ENCODE data around the gene CAPNS2.

CAPNS2 gene

GRCh38 chr16:55576384-55576783 lies 9.9 kb downstream of the CAPNS2 start:
- TF ChIP-seq GATA3 (IDR thresholded peaks at IDR 0.05; ENCODE audit: low read depth, low read length), result no peak
- TF ChIP-seq GATA2 (IDR thresholded peaks at IDR 0.05; ENCODE audit: low read depth, low read length), result no peak

- TF ChIP-seq GATA2 (IDR thresholded peaks at IDR 0.05; ENCODE audit: low read depth, low read length) (no peak), GATA3 (IDR thresholded peaks at IDR 0.05; ENCODE audit: low read depth, low read length) (no peak)
Observed at GRCh38 chr16:55577887-55578286, 11.4 kb downstream of the CAPNS2 start.

DNA sequence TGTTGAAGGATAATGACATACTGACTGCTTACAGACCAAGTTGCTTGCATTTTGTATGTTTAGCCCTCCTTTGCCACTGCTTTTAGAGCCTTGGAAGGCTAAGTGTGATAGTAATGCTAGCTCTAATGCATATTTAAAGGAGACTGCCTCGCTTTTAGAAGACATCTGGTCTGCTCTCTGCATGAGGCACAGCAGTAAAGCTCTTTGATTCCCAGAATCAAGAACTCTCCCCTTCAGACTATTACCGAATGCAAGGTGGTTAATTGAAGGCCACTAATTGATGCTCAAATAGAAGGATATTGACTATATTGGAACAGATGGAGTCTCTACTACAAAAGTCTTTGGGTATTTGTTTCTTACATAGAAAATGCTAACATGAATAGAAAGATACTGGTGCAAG lies 19.1 kb downstream of the CAPNS2 start:
- no peak for TF ChIP-seq GATA3 (IDR thresholded peaks at IDR 0.05; ENCODE audit: low read depth, low read length)
- no peak for TF ChIP-seq GATA2 (IDR thresholded peaks at IDR 0.05; ENCODE audit: low read depth, low read length)

DNA sequence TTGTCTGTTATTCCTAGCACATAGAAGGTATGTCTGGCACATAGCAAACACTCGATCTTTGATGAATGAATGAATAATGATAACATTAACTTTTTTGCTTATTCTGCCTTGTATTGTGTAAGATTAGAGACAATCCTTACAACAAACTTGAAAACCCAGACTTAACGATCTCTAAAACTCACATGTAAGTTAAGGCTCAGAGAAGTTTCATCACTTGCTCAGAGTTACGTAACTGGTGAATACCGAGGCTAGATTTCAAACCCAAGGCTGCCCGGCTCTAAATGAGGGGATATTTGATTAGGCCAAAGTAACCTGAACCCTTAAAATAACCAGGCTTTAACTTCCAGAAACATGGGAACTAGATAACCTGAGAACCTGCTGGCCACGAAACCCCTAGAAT lies 22.3 kb downstream of the CAPNS2 start:
- no peak for TF ChIP-seq GATA2 (IDR thresholded peaks at IDR 0.05; ENCODE audit: low read depth, low read length)
- no peak for TF ChIP-seq GATA3 (IDR thresholded peaks at IDR 0.05; ENCODE audit: low read depth, low read length)

DNA sequence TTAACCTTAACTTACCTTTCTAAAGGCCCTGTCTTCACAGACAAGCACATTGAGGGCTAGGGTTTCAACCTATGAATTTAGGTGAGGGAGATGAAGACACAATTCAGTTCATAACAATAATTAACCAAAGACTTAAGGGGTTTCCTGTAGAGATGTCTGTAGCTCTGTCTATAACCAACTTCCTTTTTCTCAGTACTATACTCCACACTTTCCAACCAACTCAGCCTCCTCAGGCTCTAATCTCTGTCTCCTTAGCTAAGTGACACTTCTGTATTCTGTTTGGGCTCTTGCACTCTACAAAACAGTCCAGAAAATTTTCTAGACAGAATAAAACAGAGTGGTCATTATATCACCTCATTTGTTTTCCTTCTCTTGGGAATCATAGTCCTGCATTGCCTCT lies 25.8 kb downstream of the CAPNS2 start:
- TF ChIP-seq GATA3 (IDR thresholded peaks at IDR 0.05; ENCODE audit: low read depth, low read length) (no peak), GATA2 (IDR thresholded peaks at IDR 0.05; ENCODE audit: low read depth, low read length) (no peak)

- peak; percentile 74; the same call in 1 of the 2 replicates for TF ChIP-seq GATA3 (IDR thresholded peaks at IDR 0.05; ENCODE audit: low read depth, low read length)
- peak; percentile 37; the same call in 1 of the 2 replicates for TF ChIP-seq GATA2 (IDR thresholded peaks at IDR 0.05; ENCODE audit: low read depth, low read length)
Observed at GRCh38 chr16:55597928-55598327, 31.4 kb downstream of the CAPNS2 start.

DNA sequence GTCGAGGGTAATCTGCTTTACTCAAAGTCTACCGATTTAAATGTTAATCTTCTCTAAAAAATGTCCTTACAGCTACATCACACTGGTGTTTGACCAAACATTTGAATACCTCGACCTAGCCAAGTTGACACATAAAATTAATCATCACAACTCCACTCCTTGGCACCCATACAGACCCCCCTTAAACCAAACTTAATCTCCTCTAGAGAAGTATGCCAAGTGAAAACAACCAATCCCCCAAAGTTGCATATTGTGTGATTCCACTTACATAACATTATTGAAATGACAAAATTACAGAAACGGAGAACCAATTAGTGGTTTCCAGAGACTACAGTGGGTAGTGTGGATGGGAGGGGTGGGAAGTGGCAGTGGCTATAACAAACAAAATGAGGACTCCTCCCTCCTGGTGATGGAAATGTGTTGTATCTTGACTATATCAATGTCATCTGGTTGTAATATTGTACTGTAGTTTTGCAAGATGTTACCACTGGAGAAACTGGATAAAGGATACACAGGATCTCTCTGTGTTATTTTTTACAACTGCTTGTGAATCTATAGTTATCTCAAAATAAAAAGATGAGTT lies 39.4 kb downstream of the CAPNS2 start:
- TF ChIP-seq GATA3 (IDR thresholded peaks at IDR 0.05; ENCODE audit: low read depth, low read length), result no peak
- TF ChIP-seq GATA2 (IDR thresholded peaks at IDR 0.05; ENCODE audit: low read depth, low read length), result no peak

GRCh38 chr16:55613613-55614335 lies 47.3 kb downstream of the CAPNS2 start:
- no peak for TF ChIP-seq GATA2 (IDR thresholded peaks at IDR 0.05; ENCODE audit: low read depth, low read length)

GRCh38 chr16:55615071-55615470 lies 48.6 kb downstream of the CAPNS2 start:
- TF ChIP-seq GATA3 (IDR thresholded peaks at IDR 0.05; ENCODE audit: low read depth, low read length) (no peak), GATA2 (IDR thresholded peaks at IDR 0.05; ENCODE audit: low read depth, low read length) (no peak)

Measured in SH-SY5Y (cell line).